ENCODE results near the gene KLHDC10.

KLHDC10 gene

GRCh38 chr7:130150587-130150986, 80.3 kb downstream of the KLHDC10 start:
- Histone ChIP-seq H3K79me2 (no peaks in the 10 kb centered on the region), H2AFZ (no peak overlapping the region), H3K4me2 (ENCODE audit: low read length) (no peak overlapping the region), H3K27ac (no peak overlapping the region), H3K9ac (no peak overlapping the region), H3K36me3 (ENCODE audit: control insufficient read depth, insufficient read depth, low read length) (no peaks in the 10 kb centered on the region), H3K4me3 (ENCODE audit: low read depth, low read length) (no peak overlapping the region), H3K9me3 (ENCODE audit: control insufficient read depth, low read length) (no peaks in the 10 kb centered on the region), H3K27me3 (ENCODE audit: control insufficient read depth, insufficient read depth, low read length) (no peaks in the 10 kb centered on the region), H3K4me1 (peaks cover 13% of the 10 kb centered on the region)
- TF ChIP-seq CTCF (IDR thresholded peaks at IDR 0.05) = no peak

GRCh38 chr7:130151591-130152492, 81.5 kb downstream of the KLHDC10 start:
- TF ChIP-seq CTCF (IDR thresholded peaks at IDR 0.05) = no peak
- H3K27me3 ChIP-seq (ENCODE audit: control insufficient read depth, insufficient read depth, low read length) = no peaks in the 10 kb centered on the region
- H3K79me2 ChIP-seq = no peaks in the 10 kb centered on the region
- H3K4me2 ChIP-seq (ENCODE audit: low read length) = no peak overlapping the region
- no peaks in the 10 kb centered on the region for H3K9me3 ChIP-seq (ENCODE audit: control insufficient read depth, low read length)
- peaks cover 13% of the 10 kb centered on the region for H3K4me1 ChIP-seq
- H2AFZ ChIP-seq = no peak overlapping the region
- no peak overlapping the region for H3K9ac ChIP-seq
- H3K36me3 ChIP-seq (ENCODE audit: control insufficient read depth, insufficient read depth, low read length) = no peaks in the 10 kb centered on the region
- no peak overlapping the region for H3K4me3 ChIP-seq (ENCODE audit: low read depth, low read length)
- no peak overlapping the region for H3K27ac ChIP-seq

- Histone ChIP-seq H3K4me1 (peaks cover 13% of the 10 kb centered on the region), H2AFZ (no peak overlapping the region), H3K27me3 (ENCODE audit: control insufficient read depth, insufficient read depth, low read length) (no peaks in the 10 kb centered on the region), H3K27ac (no peak overlapping the region), H3K9ac (no peak overlapping the region), H3K79me2 (no peaks in the 10 kb centered on the region), H3K36me3 (ENCODE audit: control insufficient read depth, insufficient read depth, low read length) (no peaks in the 10 kb centered on the region), H3K4me3 (ENCODE audit: low read depth, low read length) (no peak overlapping the region), H3K9me3 (ENCODE audit: control insufficient read depth, low read length) (no peaks in the 10 kb centered on the region), H3K4me2 (ENCODE audit: low read length) (no peak overlapping the region)
- TF ChIP-seq CTCF (IDR thresholded peaks at IDR 0.05) = no peak
Measured at GRCh38 chr7:130152493-130153210, 82.3 kb downstream of the KLHDC10 start.

- Histone ChIP-seq H2AFZ (no peak overlapping the region), H3K9me3 (ENCODE audit: control insufficient read depth, low read length) (no peaks in the 10 kb centered on the region), H3K4me3 (ENCODE audit: low read depth, low read length) (no peak overlapping the region), H3K79me2 (no peaks in the 10 kb centered on the region), H3K4me1 (peaks cover 13% of the 10 kb centered on the region), H3K9ac (no peak overlapping the region), H3K4me2 (ENCODE audit: low read length) (no peak overlapping the region), H3K27ac (no peak overlapping the region), H3K36me3 (ENCODE audit: control insufficient read depth, insufficient read depth, low read length) (no peaks in the 10 kb centered on the region), H3K27me3 (ENCODE audit: control insufficient read depth, insufficient read depth, low read length) (no peaks in the 10 kb centered on the region)
- no peak for TF ChIP-seq CTCF (IDR thresholded peaks at IDR 0.05)
Measured at GRCh38 chr7:130153211-130153908, 83.0 kb downstream of the KLHDC10 start.
